HEK293 (cell line): ENCODE measurements around the gene KRT74.

Source experiments
- GLI4 ChIP-seq: fragments of 450-650 bp; formaldehyde crosslinking; IDR thresholded peaks from 2 replicates; pipeline ENCODE4 v1.5.1; 2016; ENCODE audit warnings: missing biosample characterization, missing genetic modification characterization
- ZNF169 ChIP-seq: fragments of 450-650 bp; formaldehyde crosslinking; IDR thresholded peaks from 2 replicates; pipeline ENCODE4 v1.5.1; 2016; ENCODE audit warnings: missing biosample characterization, missing genetic modification characterization
- ZNF302 ChIP-seq: fragments of 450-650 bp; formaldehyde crosslinking; IDR thresholded peaks from 2 replicates; pipeline ENCODE4 v1.5.1; 2016; ENCODE audit warnings: missing biosample characterization, missing genetic modification characterization, low read depth
- ZNF423 ChIP-seq: fragments of 450-650 bp; formaldehyde crosslinking; IDR thresholded peaks from 2 replicates; pipeline ENCODE4 v1.5.1; 2016; ENCODE audit warnings: missing biosample characterization, missing genetic modification characterization
- TF ChIP-seq, protein P1 (sequence below): fragments of 450-650 bp; formaldehyde crosslinking; IDR thresholded peaks from 2 replicates; pipeline ENCODE4 v1.5.1; 2016; ENCODE audit warnings: missing biosample characterization, missing genetic modification characterization

GRCh38 chr12:52578469-52578868 is 4.8 kb upstream of the KRT74 start:
- TF ChIP-seq, protein P1, sequence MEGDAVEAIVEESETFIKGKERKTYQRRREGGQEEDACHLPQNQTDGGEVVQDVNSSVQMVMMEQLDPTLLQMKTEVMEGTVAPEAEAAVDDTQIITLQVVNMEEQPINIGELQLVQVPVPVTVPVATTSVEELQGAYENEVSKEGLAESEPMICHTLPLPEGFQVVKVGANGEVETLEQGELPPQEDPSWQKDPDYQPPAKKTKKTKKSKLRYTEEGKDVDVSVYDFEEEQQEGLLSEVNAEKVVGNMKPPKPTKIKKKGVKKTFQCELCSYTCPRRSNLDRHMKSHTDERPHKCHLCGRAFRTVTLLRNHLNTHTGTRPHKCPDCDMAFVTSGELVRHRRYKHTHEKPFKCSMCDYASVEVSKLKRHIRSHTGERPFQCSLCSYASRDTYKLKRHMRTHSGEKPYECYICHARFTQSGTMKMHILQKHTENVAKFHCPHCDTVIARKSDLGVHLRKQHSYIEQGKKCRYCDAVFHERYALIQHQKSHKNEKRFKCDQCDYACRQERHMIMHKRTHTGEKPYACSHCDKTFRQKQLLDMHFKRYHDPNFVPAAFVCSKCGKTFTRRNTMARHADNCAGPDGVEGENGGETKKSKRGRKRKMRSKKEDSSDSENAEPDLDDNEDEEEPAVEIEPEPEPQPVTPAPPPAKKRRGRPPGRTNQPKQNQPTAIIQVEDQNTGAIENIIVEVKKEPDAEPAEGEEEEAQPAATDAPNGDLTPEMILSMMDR (tag by site-specific recombination): no peak
- no peak for TF ChIP-seq GLI4 (tag by site-specific recombination)
- TF ChIP-seq ZNF169: no peak
- TF ChIP-seq ZNF302 (tag by site-specific recombination): no peak
- no peak for TF ChIP-seq ZNF423 (tag by site-specific recombination)
